GM23338 (cell line): ENCODE measurements around the gene PPP2R2B. TPM values are rescaled to one million over a fixed set of nuclear protein-coding genes. Genes with fewer than 3 reads are reported as not detected.

ENCODE experiments used
- ATAC-seq: fragments of 200-7000 bp; cut with Tn5 transposase; 3 replicates; pipeline ENCODE4 v1.9.1; 2020
- DNase-seq: peaks from one replicate; pipeline ENCODE4 v3.0.0-alpha.2; 2015; ENCODE audit warnings: low spot score
- H2AFZ ChIP-seq: fragments of 200-600 bp; sonication (generic); 2 replicates; pipeline ENCODE4 v1.8.0; 2016; ENCODE audit warnings: antibody characterized with exemption, mild to moderate bottlenecking, moderate library complexity
- H3F3A ChIP-seq: fragments of 200-600 bp; sonication (generic); replicated peaks from 2 replicates; pipeline ENCODE4 v1.8.0; 2017; ENCODE audit warnings: antibody characterized with exemption, mixed run types, low read depth
- H3K27ac ChIP-seq: fragments of 200-600 bp; sonication (generic); 2 replicates; pipeline ENCODE4 v1.6.1; 2016; ENCODE audit warnings: low read depth
- H3K27me3 ChIP-seq: fragments of 200-600 bp; sonication (generic); 2 replicates; pipeline ENCODE4 v1.8.0; 2016; ENCODE audit warnings: mild to moderate bottlenecking, mixed run types, moderate library complexity; ENCODE audit not compliant: insufficient read depth
- H3K36me3 ChIP-seq: fragments of 200-600 bp; sonication (generic); 2 replicates; pipeline ENCODE4 v1.8.0; 2016; ENCODE audit warnings: mild to moderate bottlenecking; ENCODE audit not compliant: insufficient read depth
- H3K4me1 ChIP-seq: fragments of 200-600 bp; sonication (generic); 2 replicates; pipeline ENCODE4 v1.8.0; 2016; ENCODE audit warnings: mild to moderate bottlenecking, moderate library complexity; ENCODE audit not compliant: insufficient read depth
- H3K4me2 ChIP-seq: fragments of 200-600 bp; sonication (generic); 2 replicates; pipeline ENCODE4 v1.7.1; 2017; ENCODE audit warnings: mixed run types
- H3K4me3 ChIP-seq: fragments of 200-600 bp; sonication (generic); 2 replicates; pipeline ENCODE4 v1.6.1; 2016; ENCODE audit warnings: mixed run types
- H3K79me2 ChIP-seq: fragments of 200-600 bp; sonication (generic); replicated peaks from 2 replicates; pipeline ENCODE4 v1.8.0; 2017; ENCODE audit warnings: mild to moderate bottlenecking; ENCODE audit not compliant: insufficient read depth
- H3K9me2 ChIP-seq: fragments of 200-600 bp; sonication (generic); 2 replicates; pipeline ENCODE4 v1.8.0; 2017; ENCODE audit not compliant: insufficient read depth
- H4K20me1 ChIP-seq: fragments of 200-600 bp; sonication (generic); replicated peaks from 2 replicates; pipeline ENCODE4 v1.8.0; 2017; ENCODE audit warnings: mild to moderate bottlenecking; ENCODE audit not compliant: insufficient read depth
- H3K27ac Mint-ChIP-seq: 2 replicates; pipeline ENCODE4 v1.8.0; 2020; ENCODE audit warnings: inconsistent platforms, mild to moderate bottlenecking, moderate library complexity, mixed read lengths
- H3K27me3 Mint-ChIP-seq: 3 replicates; pipeline ENCODE4 v1.8.0; 2022; ENCODE audit warnings: low read depth, mild to moderate bottlenecking, moderate library complexity, mixed read lengths, inconsistent platforms; ENCODE audit not compliant: insufficient read depth, poor library complexity
- H3K36me3 Mint-ChIP-seq: 3 replicates; pipeline ENCODE4 v1.8.0; 2021; ENCODE audit warnings: low read depth, mild to moderate bottlenecking, inconsistent platforms, moderate library complexity, mixed read lengths
- H3K4me1 Mint-ChIP-seq: 3 replicates; pipeline ENCODE4 v1.8.0; 2020; ENCODE audit warnings: mild to moderate bottlenecking, inconsistent platforms, mixed read lengths
- H3K4me3 Mint-ChIP-seq: 3 replicates; pipeline ENCODE4 v1.8.0; 2021; ENCODE audit warnings: moderate library complexity, mild to moderate bottlenecking, inconsistent platforms, mixed read lengths
- H3K9me3 Mint-ChIP-seq: 3 replicates; pipeline ENCODE4 v1.8.0; 2020; ENCODE audit warnings: moderate library complexity, mild to moderate bottlenecking, inconsistent platforms, mixed read lengths
- CREB1 ChIP-seq: fragments of 250-450 bp; sonication (Bioruptor Pico); IDR thresholded peaks from 2 replicates; pipeline ENCODE4 v1.5.0; 2020; ENCODE audit warnings: low read depth, mild to moderate bottlenecking, moderate library complexity
- CTCF ChIP-seq, 2 experiments: fragments of 200-600 bp in 1 of 2; sonication (generic) in 1 of 2; conservative IDR thresholded peaks; 2 replicates each; pipeline versions ENCODE4 v1.5.1 to v1.6.1; 2016 to 2017; ENCODE audit warnings: antibody characterized with exemption in 2 of 2, low read depth in 2 of 2, mild to moderate bottlenecking in 2 of 2, moderate library complexity in 1 of 2
- ETS1 ChIP-seq: IDR thresholded peaks from 2 replicates; pipeline ENCODE4 v1.6.1; 2016; ENCODE audit warnings: antibody characterized with exemption
- EZH2 ChIP-seq: fragments of 200-600 bp; sonication (generic); IDR thresholded peaks from one replicate; pipeline ENCODE4 v1.8.0; 2017; ENCODE audit warnings: antibody characterized with exemption, mild to moderate bottlenecking, low read depth; ENCODE audit not compliant: unreplicated experiment
- EZH2phosphoT487 ChIP-seq: fragments of 200-600 bp; sonication (generic); IDR thresholded peaks from one replicate; pipeline ENCODE4 v1.8.1; 2018; ENCODE audit warnings: antibody characterized with exemption; ENCODE audit not compliant: unreplicated experiment
- JUNB ChIP-seq: IDR thresholded peaks from one replicate; pipeline ENCODE4 v1.6.1; 2016; ENCODE audit warnings: antibody characterized with exemption; ENCODE audit not compliant: unreplicated experiment
- NANOG ChIP-seq: IDR thresholded peaks from 2 replicates; pipeline ENCODE4 v1.6.1; 2016; ENCODE audit warnings: antibody characterized with exemption, borderline replicate concordance
- POLR2AphosphoS5 ChIP-seq: IDR thresholded peaks from 2 replicates; pipeline ENCODE4 v1.6.1; 2016; ENCODE audit warnings: antibody characterized with exemption, low read depth
- REST ChIP-seq: IDR thresholded peaks from one replicate; pipeline ENCODE4 v1.6.1; 2018; ENCODE audit warnings: antibody characterized with exemption; ENCODE audit not compliant: unreplicated experiment
- STAT1 ChIP-seq: IDR thresholded peaks from one replicate; pipeline ENCODE4 v1.6.1; 2016; ENCODE audit warnings: antibody characterized with exemption; ENCODE audit not compliant: unreplicated experiment
- ZNF114 ChIP-seq: fragments of 250-450 bp; sonication (Bioruptor Pico); IDR thresholded peaks from 2 replicates; pipeline ENCODE4 v1.5.0; 2020; ENCODE audit warnings: mild to moderate bottlenecking, moderate library complexity
- ZNF331 ChIP-seq: fragments of 250-450 bp; sonication (Bioruptor Pico); IDR thresholded peaks from 2 replicates; pipeline ENCODE4 v1.5.0; 2020; ENCODE audit warnings: low read depth, mild to moderate bottlenecking, moderate library complexity
- ZNF462 ChIP-seq: fragments of 250-450 bp; sonication (Bioruptor Pico); IDR thresholded peaks from 2 replicates; pipeline ENCODE4 v1.5.0; 2020; ENCODE audit warnings: mild to moderate bottlenecking, moderate library complexity
- polyA plus RNA-seq: library from polyadenylated mRNA; unstranded; fragments of >200 nt; fragmentation: Nextera tagmentation; extraction: Ambion mirVana; gene quantifications from 2 replicates; pipeline ENCODE4 v1.2.1, GENCODE V29; 2016
- total RNA-seq: library from RNA; depleted of rRNA; stranded (reverse); fragments of >200 nt; shearing (Covaris generic); gene quantifications from 2 replicates; pipeline ENCODE4 v1.2.3, GENCODE V29; 2014

The PPP2R2B gene
- total and polyA plus RNA-seq, 2 experiments from 2014 or later, result 21.3 to 33.9 TPM

- no peaks in the 10 kb centered on the region for H3K27me3 ChIP-seq
- no peaks in the 10 kb centered on the region for H3K4me1 ChIP-seq
- Mint-ChIP-seq H3K4me3 (no peak overlapping the region), H3K27me3 (peaks cover 3% of the 10 kb centered on the region), H3K27ac (no peak overlapping the region), H3K9me3 (no peaks in the 10 kb centered on the region), H3K36me3 (no peaks in the 10 kb centered on the region), H3K4me1 (no peaks in the 10 kb centered on the region)
- H3K36me3 ChIP-seq, result no peaks in the 10 kb centered on the region
- no peaks in the 10 kb centered on the region for H3K79me2 ChIP-seq
- no peak for TF ChIP-seq POLR2AphosphoS5
- no peak for TF ChIP-seq ETS1
- TF ChIP-seq ZNF462 (CRISPR knock-in tag), result no peak
- TF ChIP-seq CTCF (conservative IDR thresholded peaks at IDR 0.05; ENCODE audit: low read depth in 2 of 2), result no peak
- TF ChIP-seq EZH2, result no peak
- no peak for TF ChIP-seq JUNB
- no peak for TF ChIP-seq STAT1
- TF ChIP-seq EZH2phosphoT487, result no peak
- TF ChIP-seq CREB1 (CRISPR knock-in tag), result no peak
- no peak for TF ChIP-seq ZNF331 (CRISPR knock-in tag)
- TF ChIP-seq ZNF114 (CRISPR knock-in tag), result no peak
- no peak for TF ChIP-seq REST
- TF ChIP-seq NANOG, result no peak
- H3K27ac ChIP-seq, result no peak overlapping the region
- no peaks in the 10 kb centered on the region for H3F3A ChIP-seq
- ATAC-seq (no peak), DNase-seq (no peak)
- H2AFZ ChIP-seq, result no peak overlapping the region
- no peak overlapping the region for H3K4me3 ChIP-seq
- no peak overlapping the region for H3K4me2 ChIP-seq
- no peaks in the 10 kb centered on the region; the same call in 1 of the 2 replicates for H3K9me2 ChIP-seq
- no peaks in the 10 kb centered on the region for H4K20me1 ChIP-seq
Measured at GRCh38 chr5:146586752-146587151, 291.8 kb downstream of the PPP2R2B start.
